ENCODE measurements around the gene AIMP1.
A peak's percentile ranks its signal among the peaks of the same experiment; 100 is the strongest.

AIMP1 gene

GRCh38 chr4:106315968-106316772, at the start of gene AIMP1, which contains the start of gene TBCK:
Gene AIMP1 (plus strand): TSS chr4:106316550. CDS start chr4:106325010, 8,460 bp downstream.
Gene TBCK (minus strand): TSS chr4:106316209. CDS start chr4:106308960, 7,249 bp downstream.
- DNase-seq, result peak; percentile 81

DNA sequence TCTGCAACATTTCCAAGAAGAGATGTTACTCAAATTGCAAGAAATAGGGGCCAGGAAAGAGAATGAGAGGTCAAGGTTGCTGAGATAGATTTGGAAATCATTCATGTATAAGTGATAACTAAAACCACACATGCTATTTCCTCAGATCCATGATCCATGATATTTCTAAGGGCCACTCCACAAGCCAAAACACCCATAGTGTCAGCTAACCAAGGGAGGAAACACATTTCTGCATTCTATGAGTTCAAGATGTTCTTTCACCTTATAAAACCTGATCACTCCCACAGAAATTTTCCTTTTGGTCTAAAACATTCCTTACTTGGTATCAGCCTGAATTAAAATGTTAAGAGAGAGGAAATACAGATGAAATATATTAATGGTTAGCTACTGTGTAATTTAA, 47.6 kb upstream of the AIMP1 start:
- DNase-seq, result no peak

GRCh38 chr4:106269711-106270110, 46.6 kb upstream of the AIMP1 start:
- DNase-seq, result no peak

GRCh38 chr4:106270736-106271135, 45.6 kb upstream of the AIMP1 start:
- no peak for DNase-seq

- DNase-seq, result no peak
Observed at GRCh38 chr4:106273831-106274230, 42.5 kb upstream of the AIMP1 start.

DNA sequence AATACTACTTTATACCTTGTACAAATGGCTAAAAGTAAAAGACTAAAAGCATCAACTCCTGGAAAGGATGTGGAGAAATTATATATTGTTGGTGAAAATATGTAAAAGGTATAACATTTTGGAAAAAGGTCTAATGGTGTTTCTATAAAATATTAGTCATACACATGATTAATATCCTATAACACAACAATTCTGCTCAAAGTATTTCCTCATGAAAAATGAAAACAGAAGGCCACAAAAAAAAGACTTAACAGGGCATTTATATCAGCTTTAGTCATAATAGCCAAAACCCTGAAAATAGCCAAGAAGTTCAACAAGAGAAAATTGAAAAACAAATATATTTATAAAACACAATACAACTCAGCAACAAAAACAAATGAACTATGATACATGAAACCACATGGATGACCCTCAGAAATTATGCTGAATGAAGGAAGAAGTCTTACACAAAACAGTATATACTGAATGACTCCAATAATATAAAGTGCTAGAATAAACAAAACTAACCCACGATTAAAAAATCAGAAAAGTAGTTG, 39.1 kb upstream of the AIMP1 start:
- no peak for DNase-seq

GRCh38 chr4:106284227-106284626, 32.1 kb upstream of the AIMP1 start:
- DNase-seq, result no peak

DNA sequence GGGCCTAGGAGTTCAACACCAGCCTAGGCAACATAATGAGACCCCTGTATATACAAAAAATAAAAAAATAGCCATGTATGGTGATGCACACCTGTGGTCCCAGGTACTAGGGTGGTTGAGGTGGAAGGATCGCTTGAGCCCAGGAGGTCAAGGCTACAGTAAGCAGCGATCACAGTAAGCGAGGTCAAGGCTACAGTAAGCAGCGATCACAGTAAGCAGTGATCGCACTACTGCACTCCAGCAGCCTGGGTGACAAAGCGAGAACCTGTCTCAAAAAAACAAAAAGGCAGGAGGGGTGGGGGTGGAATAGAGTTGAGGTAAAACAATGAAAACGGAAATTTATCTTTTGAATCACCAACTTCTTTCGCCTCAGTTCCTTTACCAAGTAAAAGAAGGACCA, 29.7 kb upstream of the AIMP1 start:
- DNase-seq, result no peak

GRCh38 chr4:106287353-106287969, 28.9 kb upstream of the AIMP1 start:
- no peak for DNase-seq

- no peak for DNase-seq
Observed at GRCh38 chr4:106289737-106290136, 26.6 kb upstream of the AIMP1 start.

- no peak for DNase-seq
Observed at GRCh38 chr4:106291678-106292077, 24.7 kb upstream of the AIMP1 start.

GRCh38 chr4:106294062-106294461, 22.3 kb upstream of the AIMP1 start:
- no peak for DNase-seq

DNA sequence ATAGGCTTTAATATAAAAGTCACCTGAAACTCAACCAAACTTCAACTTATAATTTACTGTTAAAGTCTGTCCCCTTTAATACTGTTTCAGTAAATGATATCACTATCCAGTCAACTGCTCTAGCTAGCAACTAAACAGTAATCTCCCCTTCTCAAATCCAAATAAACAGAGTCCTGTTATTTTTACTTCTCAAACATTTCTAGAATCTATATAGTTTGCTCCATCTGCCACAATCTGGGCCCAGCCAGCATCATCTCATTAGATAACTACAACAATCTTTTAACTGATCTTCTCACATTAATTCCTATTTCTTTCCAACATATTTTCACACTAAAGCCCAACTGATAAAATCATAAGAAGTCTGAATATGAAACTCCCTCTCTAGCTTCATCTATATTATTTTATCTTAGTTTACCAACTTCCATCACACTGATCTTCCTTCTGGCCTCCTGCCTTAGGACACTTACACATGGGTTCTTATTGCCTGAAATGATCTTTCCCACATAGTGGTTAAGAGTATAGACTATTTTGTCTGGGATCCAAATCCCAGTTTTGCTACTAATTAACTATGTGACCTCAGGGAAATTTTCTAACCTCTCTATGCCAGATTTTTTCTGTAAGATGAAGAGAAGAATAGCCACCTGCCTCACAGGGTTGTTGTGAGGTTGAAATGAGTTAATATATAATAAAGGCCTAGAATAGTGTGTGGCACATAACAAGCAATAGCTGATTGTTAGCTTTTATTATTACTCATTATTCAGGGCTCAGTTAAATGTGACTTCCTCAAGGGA, 18.9 kb upstream of the AIMP1 start:
- DNase-seq, result no peak

DNA sequence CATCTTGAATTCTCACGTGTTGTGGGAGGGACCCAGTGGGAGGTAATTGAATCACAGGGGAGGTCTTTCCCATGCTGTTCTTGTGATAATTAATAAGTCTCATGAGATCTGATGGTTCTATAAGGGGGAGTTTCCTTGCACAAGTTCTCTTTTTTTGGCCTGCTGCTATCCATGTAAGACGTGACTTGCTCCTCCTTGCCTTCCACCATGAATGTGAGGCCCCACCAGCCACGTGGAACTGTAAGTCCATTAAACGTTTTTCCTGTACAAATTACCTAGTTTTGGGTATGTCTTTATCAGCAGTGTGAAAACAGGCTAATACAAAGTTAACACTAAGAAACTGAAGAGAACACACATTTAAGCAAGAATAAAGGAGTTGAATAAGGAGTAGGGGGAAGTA, 16.4 kb upstream of the AIMP1 start:
- no peak for DNase-seq

DNA sequence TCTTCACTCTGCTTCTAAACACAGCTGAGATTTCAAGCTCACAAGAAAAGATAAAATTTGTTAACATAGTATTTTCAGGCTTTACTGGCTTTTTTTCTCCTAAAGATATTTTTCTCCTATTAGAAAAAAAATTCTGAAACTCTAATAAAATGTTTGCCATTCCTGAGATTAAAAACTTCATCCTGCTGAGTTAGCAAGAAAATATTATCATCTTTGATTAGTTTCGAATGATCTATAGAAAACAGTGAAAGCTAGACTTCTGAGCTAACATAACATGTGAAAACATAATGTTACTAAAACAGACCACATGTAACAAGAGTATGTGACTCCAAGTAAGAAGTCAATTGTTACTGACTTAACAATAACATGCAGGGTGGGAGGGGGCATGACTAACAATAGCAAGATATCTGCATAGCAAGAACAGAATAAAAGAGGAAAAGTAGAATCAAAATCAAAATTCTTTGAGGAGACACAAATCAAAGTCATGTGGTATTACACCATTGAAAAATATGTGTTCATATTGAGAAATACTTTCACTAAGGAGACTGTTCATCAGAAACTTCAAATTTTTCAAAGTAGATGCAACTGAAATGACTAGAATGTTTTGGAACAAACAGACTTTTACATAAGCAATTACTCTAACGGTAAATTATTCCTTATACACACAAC, 14.8 kb upstream of the AIMP1 start:
- DNase-seq, result no peak

DNA sequence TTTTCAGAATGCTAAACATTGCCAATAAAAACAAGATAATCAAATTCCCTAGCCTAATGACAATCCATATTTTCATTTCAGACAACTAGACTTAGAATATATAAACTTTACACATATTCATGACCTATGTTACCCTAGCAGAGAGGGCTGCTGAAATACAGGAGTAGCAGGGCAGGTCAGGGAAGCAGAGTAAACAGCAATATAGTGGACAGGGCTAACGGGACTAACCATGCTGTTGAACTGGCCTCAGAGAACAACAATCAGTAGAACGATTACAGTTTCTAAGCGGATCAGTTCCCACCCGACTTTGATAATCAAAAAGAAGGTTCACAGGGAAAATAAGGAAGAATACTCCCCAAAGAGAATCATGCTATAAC, 14.3 kb upstream of the AIMP1 start:
- DNase-seq, result no peak

DNA sequence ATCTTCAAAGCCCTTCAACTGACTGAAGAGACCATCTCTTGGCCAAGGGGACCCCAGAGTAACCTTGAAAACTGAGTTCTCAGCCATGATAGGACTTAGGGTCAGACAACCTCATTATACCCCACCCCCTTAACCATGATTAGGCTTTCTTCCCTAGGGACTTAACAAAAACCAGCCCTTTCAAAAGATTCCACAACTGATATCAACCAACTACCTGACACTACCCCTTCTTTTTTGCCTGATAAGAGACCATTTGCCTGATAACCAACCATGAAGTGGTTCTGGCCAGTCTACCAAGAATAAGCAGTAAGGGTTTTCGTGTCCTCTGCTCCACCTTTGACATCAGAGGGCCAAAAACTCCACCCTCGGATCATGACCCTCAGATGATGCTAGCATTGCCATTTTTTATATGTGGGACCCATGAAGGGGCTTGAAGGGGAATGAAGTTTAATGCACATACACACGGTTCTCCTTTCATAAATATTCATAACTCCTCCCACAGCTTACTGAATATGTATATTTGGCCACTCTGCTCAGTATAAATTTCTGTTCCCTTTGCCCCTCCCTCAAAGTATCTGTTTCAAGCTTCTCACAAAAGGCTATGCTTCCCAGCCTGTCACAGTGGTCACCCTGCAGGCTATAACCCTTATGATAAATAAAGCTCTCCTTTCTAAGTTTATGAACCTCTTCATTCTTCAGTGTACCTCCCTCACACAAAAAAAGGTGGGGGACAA, 12.6 kb upstream of the AIMP1 start:
- DNase-seq, result no peak

GRCh38 chr4:106304632-106305031, 11.7 kb upstream of the AIMP1 start:
- no peak for DNase-seq

DNA sequence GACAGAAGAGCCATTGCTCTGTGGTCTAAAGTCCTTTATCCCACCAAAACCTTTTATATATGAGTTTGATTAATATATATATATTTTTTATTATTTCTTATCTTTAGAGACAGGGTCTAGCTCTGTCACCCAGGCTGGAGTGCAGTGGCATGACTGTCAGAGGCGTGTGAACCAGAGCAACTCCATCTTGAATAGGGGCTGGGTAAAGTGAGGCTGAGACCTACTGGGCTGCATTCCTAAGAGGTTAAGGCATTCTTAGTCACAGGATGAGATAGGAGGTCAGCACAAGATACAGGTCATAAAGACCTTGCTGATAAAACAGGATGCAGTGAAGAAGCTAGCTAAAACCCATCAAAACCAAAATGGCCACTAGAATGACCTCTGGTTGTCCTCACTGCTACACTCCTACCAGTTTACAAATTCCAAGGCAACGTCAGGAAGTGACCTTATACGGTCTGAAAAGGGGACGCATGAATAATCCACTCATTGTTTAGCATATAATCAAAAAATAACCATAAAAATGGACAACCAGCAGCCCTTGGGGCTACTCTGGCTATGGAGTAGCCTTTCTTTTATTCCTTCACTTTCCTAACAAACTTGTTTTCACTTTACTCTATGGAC, 10.8 kb upstream of the AIMP1 start:
- no peak for DNase-seq

GRCh38 chr4:106306561-106306960, 9.8 kb upstream of the AIMP1 start:
- DNase-seq, result no peak

DNA sequence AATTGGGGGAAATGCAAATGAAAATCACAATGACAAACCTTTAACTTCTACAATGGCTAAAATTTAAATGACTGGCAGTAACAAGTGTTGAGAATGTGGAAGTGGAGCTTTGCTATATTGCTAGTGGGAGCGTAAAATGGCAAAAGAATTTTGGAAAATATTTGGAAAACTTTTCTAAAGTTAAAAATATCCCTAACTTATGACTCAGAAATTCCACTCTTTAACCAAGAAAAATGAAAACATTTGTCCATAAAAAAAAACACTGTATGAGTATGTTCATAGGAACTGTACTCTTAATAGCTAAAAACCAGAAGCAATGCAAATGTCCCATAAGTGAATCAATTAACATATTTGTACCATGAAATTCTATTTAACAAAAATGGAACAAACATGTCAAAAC, 4.0 kb upstream of the AIMP1 start:
- DNase-seq, result no peak
